Tracheal epithelial cell (primary cell): Measurements from ENCODE around the gene HTR1E. TPM values are rescaled to one million over a fixed set of nuclear protein-coding genes. Genes with fewer than 3 reads are reported as not detected.

Experiments
- total RNA-seq: library from RNA; depleted of rRNA; stranded (reverse); fragments of >200 nt; gene quantifications from 2 replicates; pipeline ENCODE4 v1.2.1, GENCODE V29; 2014

HTR1E gene
- not detected in 2 replicates for total RNA-seq

GRCh38 chr6:86937219-86938079 lies at the start of gene HTR1E:
Gene HTR1E (plus strand): TSS chr6:86937528. CDS start chr6:87015335, 77,807 bp downstream.

Other genes with a start within 250 kb of the HTR1E start
- gene CGA, start 157.6 kb downstream of the HTR1E start, total RNA-seq = not detected in 2 replicates
- gene ZNF292, start 218.0 kb downstream of the HTR1E start, total RNA-seq = 27.9 and 28.9 TPM in 2 replicates